ENCODE measurements around the gene SLC22A1.
"Not testable (repeated sequence)": the region's sequence is repeated elsewhere in the genome, so short reads cannot be mapped to it uniquely, and the experiment has no call there.

The SLC22A1 gene

GRCh38 chr6:160137130-160137988 lies 15.7 kb downstream of the SLC22A1 start:
- no peak for DNase-seq (ENCODE audit: extremely low read depth in 1 of 2, low read depth in 1 of 2)

GRCh38 chr6:160137989-160138835 lies 16.6 kb downstream of the SLC22A1 start:
- peak; percentile 18 to 38 for DNase-seq (ENCODE audit: extremely low read depth in 1 of 2, low read depth in 1 of 2)

- no peak for DNase-seq (ENCODE audit: extremely low read depth in 1 of 2, low read depth in 1 of 2)
Observed at GRCh38 chr6:160138839-160139419, 17.3 kb downstream of the SLC22A1 start.

GRCh38 chr6:160139420-160139851 lies 17.8 kb downstream of the SLC22A1 start:
- DNase-seq (ENCODE audit: extremely low read depth in 1 of 2, low read depth in 1 of 2), result no peak

GRCh38 chr6:160140493-160140892 lies 18.9 kb downstream of the SLC22A1 start:
- not testable (repeated sequence) for DNase-seq (ENCODE audit: extremely low read depth in 1 of 2, low read depth in 1 of 2)

- DNase-seq (ENCODE audit: extremely low read depth in 1 of 2, low read depth in 1 of 2), result no peak
Observed at GRCh38 chr6:160141001-160141726, 19.5 kb downstream of the SLC22A1 start.

GRCh38 chr6:160142115-160142715 lies 20.6 kb downstream of the SLC22A1 start:
- DNase-seq (ENCODE audit: extremely low read depth in 1 of 2, low read depth in 1 of 2), result no peak

GRCh38 chr6:160146454-160147145 lies 25.0 kb downstream of the SLC22A1 start:
- no peak for DNase-seq (ENCODE audit: extremely low read depth in 1 of 2, low read depth in 1 of 2)

- DNase-seq (ENCODE audit: extremely low read depth in 1 of 2, low read depth in 1 of 2), result no peak
Observed at GRCh38 chr6:160147146-160147536, 25.5 kb downstream of the SLC22A1 start.

GRCh38 chr6:160154471-160154870 lies 32.9 kb downstream of the SLC22A1 start:
- no peak for DNase-seq (ENCODE audit: extremely low read depth in 1 of 2, low read depth in 1 of 2)

- no peak for DNase-seq (ENCODE audit: extremely low read depth in 1 of 2, low read depth in 1 of 2)
Observed at GRCh38 chr6:160156842-160157241, 35.2 kb downstream of the SLC22A1 start.

GRCh38 chr6:160160450-160160849 lies 38.8 kb downstream of the SLC22A1 start:
- no peak for DNase-seq (ENCODE audit: extremely low read depth in 1 of 2, low read depth in 1 of 2)

GRCh38 chr6:160160929-160161646 lies 39.5 kb downstream of the SLC22A1 start:
- no peak for DNase-seq (ENCODE audit: extremely low read depth in 1 of 2, low read depth in 1 of 2)

GRCh38 chr6:160161647-160161986 lies 40.0 kb downstream of the SLC22A1 start:
- DNase-seq (ENCODE audit: extremely low read depth in 1 of 2, low read depth in 1 of 2), result no peak

- no peak for DNase-seq (ENCODE audit: extremely low read depth in 1 of 2, low read depth in 1 of 2)
Observed at GRCh38 chr6:160162030-160162566, 40.5 kb downstream of the SLC22A1 start.

GRCh38 chr6:160163425-160163824 lies 41.8 kb downstream of the SLC22A1 start:
- no peak for DNase-seq (ENCODE audit: extremely low read depth in 1 of 2, low read depth in 1 of 2)

GRCh38 chr6:160163912-160164311 lies 42.3 kb downstream of the SLC22A1 start:
- no peak for DNase-seq (ENCODE audit: extremely low read depth in 1 of 2, low read depth in 1 of 2)

GRCh38 chr6:160165928-160166327 lies 44.3 kb downstream of the SLC22A1 start:
- DNase-seq (ENCODE audit: extremely low read depth in 1 of 2, low read depth in 1 of 2), result not testable (repeated sequence)

Measured in stimulated activated CD8-positive, alpha-beta memory T cell treated with anti-CD3 and anti-CD28 coated beads, Interleukin-7, amount 100 ng/mL, for 48 hours (primary cell).